ENCODE data around the gene ZFX.

Gene ZFX

DNA sequence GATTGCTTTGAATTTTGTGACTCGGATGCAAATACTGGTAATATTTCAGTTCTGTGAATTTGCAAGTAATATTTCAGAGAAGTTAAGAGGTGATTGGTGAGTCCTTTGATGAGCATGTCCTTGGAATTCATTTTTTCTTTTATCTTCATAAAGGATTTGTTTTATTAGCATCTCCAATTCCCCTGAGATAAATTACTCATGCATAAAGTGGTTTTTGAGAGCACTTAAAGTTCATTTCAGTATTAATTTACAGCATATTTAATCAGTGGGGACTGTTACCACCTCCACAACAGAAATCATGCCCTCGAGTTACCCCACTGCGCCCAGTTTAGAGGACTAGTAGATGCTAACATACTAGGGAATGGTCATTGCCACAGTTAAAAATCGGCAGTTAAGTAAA is 65.0 kb downstream of the ZFX start:
- TF ChIP-seq, protein P1, sequence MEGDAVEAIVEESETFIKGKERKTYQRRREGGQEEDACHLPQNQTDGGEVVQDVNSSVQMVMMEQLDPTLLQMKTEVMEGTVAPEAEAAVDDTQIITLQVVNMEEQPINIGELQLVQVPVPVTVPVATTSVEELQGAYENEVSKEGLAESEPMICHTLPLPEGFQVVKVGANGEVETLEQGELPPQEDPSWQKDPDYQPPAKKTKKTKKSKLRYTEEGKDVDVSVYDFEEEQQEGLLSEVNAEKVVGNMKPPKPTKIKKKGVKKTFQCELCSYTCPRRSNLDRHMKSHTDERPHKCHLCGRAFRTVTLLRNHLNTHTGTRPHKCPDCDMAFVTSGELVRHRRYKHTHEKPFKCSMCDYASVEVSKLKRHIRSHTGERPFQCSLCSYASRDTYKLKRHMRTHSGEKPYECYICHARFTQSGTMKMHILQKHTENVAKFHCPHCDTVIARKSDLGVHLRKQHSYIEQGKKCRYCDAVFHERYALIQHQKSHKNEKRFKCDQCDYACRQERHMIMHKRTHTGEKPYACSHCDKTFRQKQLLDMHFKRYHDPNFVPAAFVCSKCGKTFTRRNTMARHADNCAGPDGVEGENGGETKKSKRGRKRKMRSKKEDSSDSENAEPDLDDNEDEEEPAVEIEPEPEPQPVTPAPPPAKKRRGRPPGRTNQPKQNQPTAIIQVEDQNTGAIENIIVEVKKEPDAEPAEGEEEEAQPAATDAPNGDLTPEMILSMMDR (IDR thresholded peaks at IDR 0.05; ENCODE audit: control insufficient read depth, insufficient read depth, low read depth, low read length, missing control alignments): no peak
- DNase-seq (ENCODE audit: low read depth): no peak
- no peak overlapping the region for H3K4me3 ChIP-seq (ENCODE audit: control insufficient read depth, low read depth, low read length)

DNA sequence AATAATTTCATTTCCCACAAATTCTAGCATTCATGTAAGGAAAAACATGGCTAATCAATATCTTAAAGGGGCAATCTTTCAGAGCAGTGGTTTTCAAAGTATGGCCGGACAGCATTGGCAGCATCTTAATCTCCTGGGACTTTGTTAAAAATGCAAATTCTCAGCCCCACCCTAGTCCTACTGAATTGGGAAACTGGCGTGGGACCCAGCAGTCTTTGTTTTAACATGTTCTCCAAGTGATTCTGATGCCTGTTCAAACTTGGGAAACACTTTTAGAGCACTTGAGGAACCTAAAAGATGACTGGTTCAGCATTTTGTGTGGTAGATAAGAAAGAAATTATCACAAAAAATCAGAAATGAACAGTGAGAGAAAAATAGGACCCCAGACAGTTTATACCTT is 65.7 kb downstream of the ZFX start:
- TF ChIP-seq, protein P1 (IDR thresholded peaks at IDR 0.05; ENCODE audit: control insufficient read depth, insufficient read depth, low read depth, low read length, missing control alignments): no peak
- no peak overlapping the region for H3K4me3 ChIP-seq (ENCODE audit: control insufficient read depth, low read depth, low read length)
- no peak for DNase-seq (ENCODE audit: low read depth)

DNA sequence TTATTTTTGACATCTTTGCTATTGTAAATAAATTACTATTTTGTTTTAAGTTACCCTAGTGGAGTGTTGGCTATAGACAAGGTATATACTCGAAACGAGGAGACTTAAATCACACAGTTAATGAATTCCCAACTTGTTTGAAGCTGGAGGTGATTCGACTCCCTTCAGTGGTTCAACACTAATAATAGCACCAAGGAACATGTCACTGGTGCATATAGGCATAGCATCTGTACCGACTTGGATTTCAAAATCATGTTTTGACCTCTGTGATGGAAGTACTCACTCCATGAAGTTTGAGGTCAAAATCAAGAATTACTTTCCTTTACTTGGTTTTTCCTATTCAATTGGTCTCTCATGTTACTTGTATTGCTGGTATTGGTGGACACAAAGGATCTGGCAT is 66.5 kb downstream of the ZFX start:
- TF ChIP-seq, protein P1 (IDR thresholded peaks at IDR 0.05; ENCODE audit: control insufficient read depth, insufficient read depth, low read depth, low read length, missing control alignments): no peak

DNA sequence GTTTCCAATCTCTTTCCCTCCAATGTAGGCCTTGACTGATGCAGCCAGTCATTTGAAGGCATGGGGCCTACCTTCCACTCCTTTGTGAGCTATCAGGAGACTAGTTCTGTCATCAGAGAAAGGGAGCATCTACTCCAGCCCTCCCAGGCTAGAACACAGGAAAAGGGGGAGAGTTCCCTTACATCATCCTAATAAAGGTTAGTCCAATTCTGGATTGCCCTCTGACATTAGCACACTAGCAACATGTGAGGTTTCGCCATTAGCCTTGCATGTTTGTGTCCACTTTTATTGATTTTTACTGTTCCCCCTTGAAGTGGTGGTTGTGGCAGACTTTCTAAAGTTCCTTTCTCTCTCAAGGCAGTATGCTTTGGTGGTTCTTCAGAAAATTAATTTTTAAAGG is 67.3 kb downstream of the ZFX start:
- no peak overlapping the region for H3K4me3 ChIP-seq (ENCODE audit: control insufficient read depth, low read depth, low read length)
- TF ChIP-seq, protein P1 (IDR thresholded peaks at IDR 0.05; ENCODE audit: control insufficient read depth, insufficient read depth, low read depth, low read length, missing control alignments): no peak
- DNase-seq (ENCODE audit: low read depth): no peak

More for the DNA sequence above, 66.5 kb downstream of the ZFX start:
- DNase-seq (ENCODE audit: low read depth): no peak
- no peak overlapping the region for H3K4me3 ChIP-seq (ENCODE audit: control insufficient read depth, low read depth, low read length)

DNA sequence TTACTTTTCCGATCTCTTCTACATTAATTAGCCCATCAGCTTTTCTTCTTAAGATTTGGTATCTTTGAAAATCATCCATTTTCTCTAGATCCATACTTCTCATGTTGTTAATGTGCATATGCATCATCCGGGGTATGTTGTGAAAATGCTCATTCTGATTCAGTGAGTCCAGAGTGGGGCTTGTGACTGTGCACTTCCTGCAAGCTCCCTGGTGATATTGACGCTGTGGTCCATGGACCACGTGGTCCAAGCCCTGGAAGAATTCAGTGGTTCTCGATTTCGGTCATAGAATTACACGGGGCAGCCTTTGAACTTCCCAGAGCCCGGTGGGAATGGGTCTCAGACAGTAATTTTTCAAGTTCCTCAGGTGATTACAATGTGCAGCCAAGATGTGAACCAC is 69.8 kb downstream of the ZFX start:
- TF ChIP-seq, protein P1 (IDR thresholded peaks at IDR 0.05; ENCODE audit: control insufficient read depth, insufficient read depth, low read depth, low read length, missing control alignments): no peak
- H3K4me3 ChIP-seq (ENCODE audit: control insufficient read depth, low read depth, low read length): no peak overlapping the region
- DNase-seq (ENCODE audit: low read depth): no peak

DNA sequence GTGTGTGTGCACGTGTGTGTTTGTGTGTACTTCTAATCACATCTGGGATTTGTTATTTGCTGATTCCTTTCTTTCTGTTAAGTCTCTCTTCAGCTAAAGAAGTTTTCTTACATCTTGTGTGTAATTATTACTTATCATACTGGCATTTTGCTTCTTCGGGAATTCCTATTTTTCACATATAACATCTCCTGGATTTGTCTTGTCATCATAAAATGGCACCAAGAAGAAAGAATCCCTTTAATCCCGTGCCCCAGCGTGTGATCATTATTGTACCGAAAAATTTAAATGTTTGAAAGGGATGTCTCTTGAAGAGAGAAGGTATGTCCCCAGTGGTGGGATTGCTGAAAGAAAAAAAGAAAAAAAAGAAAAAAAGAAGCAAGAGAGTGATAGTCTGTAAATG is 72.3 kb downstream of the ZFX start:
- no peak overlapping the region for H3K4me3 ChIP-seq (ENCODE audit: control insufficient read depth, low read depth, low read length)
- TF ChIP-seq, protein P1 (IDR thresholded peaks at IDR 0.05; ENCODE audit: control insufficient read depth, insufficient read depth, low read depth, low read length, missing control alignments): no peak
- no peak for DNase-seq (ENCODE audit: low read depth)

DNA sequence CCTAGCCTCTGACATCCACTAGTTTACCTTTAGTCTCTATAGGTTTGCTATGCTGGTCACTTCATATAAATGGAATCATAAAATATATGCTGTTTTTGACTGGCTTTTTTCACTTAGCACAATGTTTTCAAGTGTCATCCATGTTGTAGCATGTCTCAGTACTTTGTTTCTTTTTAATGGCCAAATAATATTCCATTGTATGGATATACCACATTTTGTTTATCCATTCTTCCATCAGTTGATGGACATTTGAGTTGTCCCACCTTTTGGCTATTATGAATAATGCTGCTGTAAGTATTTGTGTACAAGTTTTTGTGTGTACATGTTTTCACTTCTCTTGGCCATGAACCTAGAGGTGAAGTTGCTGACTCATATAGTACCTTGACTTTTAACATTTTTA is 75.7 kb downstream of the ZFX start:
- no peak for DNase-seq (ENCODE audit: low read depth)
- TF ChIP-seq, protein P1 (IDR thresholded peaks at IDR 0.05; ENCODE audit: control insufficient read depth, insufficient read depth, low read depth, low read length, missing control alignments): no peak
- no peak overlapping the region for H3K4me3 ChIP-seq (ENCODE audit: control insufficient read depth, low read depth, low read length)

Measured in AG09309 (cell line).